Measurements from ENCODE around the gene SMC3. TPM values are rescaled to one million over a fixed set of nuclear protein-coding genes. Genes with fewer than 3 reads are reported as not detected.

The SMC3 gene
- total and polyA plus RNA-seq, 2 of the 13 experiments (the other 11 are each of a cell fraction or from before 2014, with no cell fraction given): 11.7 to 48.0 TPM

DNA sequence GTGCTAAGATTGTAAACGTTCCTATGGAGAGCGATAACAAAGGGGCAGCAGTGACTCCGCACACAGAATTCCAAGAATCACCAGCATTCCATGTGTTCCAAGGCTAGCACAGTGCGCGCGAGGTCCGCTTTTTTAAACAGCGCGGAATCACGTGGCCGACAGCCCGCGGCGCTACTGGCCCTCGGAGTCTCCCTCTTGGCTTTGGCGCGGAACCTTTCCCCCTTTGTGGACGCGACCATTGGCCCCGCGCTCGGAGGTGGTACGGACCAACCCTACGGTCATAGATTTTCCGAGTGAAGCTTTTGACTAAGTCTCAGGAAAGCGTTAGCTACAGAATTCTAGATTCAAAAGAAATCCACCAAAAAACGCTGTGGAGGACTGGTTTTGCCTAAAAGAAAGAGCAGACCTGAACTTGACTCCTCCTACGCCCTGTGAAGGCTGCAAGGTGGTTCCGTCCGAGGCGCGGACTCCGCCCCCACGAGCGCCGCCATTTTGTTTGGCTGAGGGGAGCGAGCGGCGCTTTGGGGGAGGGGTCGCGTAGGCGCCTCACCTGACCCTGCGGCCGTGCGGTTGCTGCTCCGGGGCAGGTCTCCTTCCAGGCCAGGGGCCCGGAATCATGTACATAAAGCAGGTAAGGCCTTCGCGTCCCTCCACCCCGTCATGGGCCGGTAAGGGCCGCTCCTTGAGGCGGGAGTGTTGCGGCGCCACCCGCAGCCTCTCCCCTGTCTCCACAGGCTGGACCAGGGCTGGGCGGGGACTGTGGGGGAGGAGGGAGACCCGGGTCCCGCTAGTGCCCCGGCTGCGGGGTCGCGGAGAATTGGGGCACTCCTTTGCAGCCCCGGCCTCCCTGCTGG is at the start of gene SMC3 (continued):
- TF ChIP-seq, protein P1, sequence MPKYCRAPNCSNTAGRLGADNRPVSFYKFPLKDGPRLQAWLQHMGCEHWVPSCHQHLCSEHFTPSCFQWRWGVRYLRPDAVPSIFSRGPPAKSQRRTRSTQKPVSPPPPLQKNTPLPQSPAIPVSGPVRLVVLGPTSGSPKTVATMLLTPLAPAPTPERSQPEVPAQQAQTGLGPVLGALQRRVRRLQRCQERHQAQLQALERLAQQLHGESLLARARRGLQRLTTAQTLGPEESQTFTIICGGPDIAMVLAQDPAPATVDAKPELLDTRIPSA (CRISPR knock-in tag; IDR thresholded peaks at IDR 0.05; ENCODE audit: borderline replicate concordance): no peak
- TF ChIP-seq ZNF775 (CRISPR knock-in tag; IDR thresholded peaks at IDR 0.05; ENCODE audit: borderline replicate concordance) (no peak), ZFP37 (CRISPR knock-in tag; IDR thresholded peaks at IDR 0.05; ENCODE audit: borderline replicate concordance) (0 out of 2 replicates have a peak, but pooled peaks have one; percentile 71), IKZF4 (CRISPR knock-in tag; IDR thresholded peaks at IDR 0.05; ENCODE audit: borderline replicate concordance, low read depth, not compliant biosample characterization) (no peak), AKAP8 (CRISPR knock-in tag; IDR thresholded peaks at IDR 0.05) (no peak), FOXP1 (IDR thresholded peaks at IDR 0.05) (no peak), FOXP1 (CRISPR knock-in tag; IDR thresholded peaks at IDR 0.05) (0 out of 2 replicates have a peak, but pooled peaks have one; percentile 24), MYNN (CRISPR knock-in tag; IDR thresholded peaks at IDR 0.05; ENCODE audit: low read depth) (no peak), ZIK1 (CRISPR knock-in tag; IDR thresholded peaks at IDR 0.05; ENCODE audit: borderline replicate concordance, low read depth) (peak; percentile 79; the same call in 1 of the 2 replicates), ZNF777 (CRISPR knock-in tag; IDR thresholded peaks at IDR 0.05) (peak; percentile 30; the same call in 1 of the 2 replicates), ZNF558 (CRISPR knock-in tag; IDR thresholded peaks at IDR 0.05; ENCODE audit: borderline replicate concordance) (peak; percentile 89), EEA1 (CRISPR knock-in tag; IDR thresholded peaks at IDR 0.05; ENCODE audit: borderline replicate concordance) (no peak), RAD51 (IDR thresholded peaks at IDR 0.05; ENCODE audit: borderline replicate concordance) (peak; percentile 60), ZNF883 (CRISPR knock-in tag; IDR thresholded peaks at IDR 0.05; ENCODE audit: not compliant biosample characterization) (peak; percentile 54), SSRP1 (CRISPR knock-in tag; IDR thresholded peaks at IDR 0.05) (no peak), SP5 (CRISPR knock-in tag; IDR thresholded peaks at IDR 0.05; ENCODE audit: borderline replicate concordance, low read depth) (peak; percentile 67; the same call in 1 of the 2 replicates), CBFB (CRISPR knock-in tag; IDR thresholded peaks at IDR 0.05) (no peak), ZNF550 (CRISPR knock-in tag; IDR thresholded peaks at IDR 0.05; ENCODE audit: borderline replicate concordance) (no peak)
- TF ChIP-seq, protein P2, sequence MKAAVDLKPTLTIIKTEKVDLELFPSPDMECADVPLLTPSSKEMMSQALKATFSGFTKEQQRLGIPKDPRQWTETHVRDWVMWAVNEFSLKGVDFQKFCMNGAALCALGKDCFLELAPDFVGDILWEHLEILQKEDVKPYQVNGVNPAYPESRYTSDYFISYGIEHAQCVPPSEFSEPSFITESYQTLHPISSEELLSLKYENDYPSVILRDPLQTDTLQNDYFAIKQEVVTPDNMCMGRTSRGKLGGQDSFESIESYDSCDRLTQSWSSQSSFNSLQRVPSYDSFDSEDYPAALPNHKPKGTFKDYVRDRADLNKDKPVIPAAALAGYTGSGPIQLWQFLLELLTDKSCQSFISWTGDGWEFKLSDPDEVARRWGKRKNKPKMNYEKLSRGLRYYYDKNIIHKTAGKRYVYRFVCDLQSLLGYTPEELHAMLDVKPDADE (CRISPR knock-in tag; IDR thresholded peaks at IDR 0.05): peak; percentile 86
- TF ChIP-seq, protein P3, sequence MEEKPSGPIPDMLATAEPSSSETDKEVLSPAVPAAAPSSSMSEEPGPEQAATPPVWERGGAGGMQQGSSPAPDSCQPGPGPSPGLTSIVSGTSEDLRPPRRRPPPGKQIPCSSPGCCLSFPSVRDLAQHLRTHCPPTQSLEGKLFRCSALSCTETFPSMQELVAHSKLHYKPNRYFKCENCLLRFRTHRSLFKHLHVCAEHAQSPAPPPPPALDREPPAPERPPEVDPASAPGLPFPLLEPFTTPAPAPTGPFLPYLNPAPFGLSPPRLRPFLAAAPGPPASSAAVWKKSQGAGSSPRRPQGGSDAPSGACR (CRISPR knock-in tag; IDR thresholded peaks at IDR 0.05): no peak
- TF ChIP-seq, protein P4, sequence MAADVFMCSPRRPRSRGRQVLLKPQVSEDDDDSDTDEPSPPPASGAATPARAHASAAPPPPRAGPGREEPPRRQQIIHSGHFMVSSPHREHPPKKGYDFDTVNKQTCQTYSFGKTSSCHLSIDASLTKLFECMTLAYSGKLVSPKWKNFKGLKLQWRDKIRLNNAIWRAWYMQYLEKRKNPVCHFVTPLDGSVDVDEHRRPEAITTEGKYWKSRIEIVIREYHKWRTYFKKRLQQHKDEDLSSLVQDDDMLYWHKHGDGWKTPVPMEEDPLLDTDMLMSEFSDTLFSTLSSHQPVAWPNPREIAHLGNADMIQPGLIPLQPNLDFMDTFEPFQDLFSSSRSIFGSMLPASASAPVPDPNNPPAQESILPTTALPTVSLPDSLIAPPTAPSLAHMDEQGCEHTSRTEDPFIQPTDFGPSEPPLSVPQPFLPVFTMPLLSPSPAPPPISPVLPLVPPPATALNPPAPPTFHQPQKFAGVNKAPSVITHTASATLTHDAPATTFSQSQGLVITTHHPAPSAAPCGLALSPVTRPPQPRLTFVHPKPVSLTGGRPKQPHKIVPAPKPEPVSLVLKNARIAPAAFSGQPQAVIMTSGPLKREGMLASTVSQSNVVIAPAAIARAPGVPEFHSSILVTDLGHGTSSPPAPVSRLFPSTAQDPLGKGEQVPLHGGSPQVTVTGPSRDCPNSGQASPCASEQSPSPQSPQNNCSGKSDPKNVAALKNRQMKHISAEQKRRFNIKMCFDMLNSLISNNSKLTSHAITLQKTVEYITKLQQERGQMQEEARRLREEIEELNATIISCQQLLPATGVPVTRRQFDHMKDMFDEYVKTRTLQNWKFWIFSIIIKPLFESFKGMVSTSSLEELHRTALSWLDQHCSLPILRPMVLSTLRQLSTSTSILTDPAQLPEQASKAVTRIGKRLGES (CRISPR knock-in tag; IDR thresholded peaks at IDR 0.05; ENCODE audit: borderline replicate concordance): peak; percentile 74
- TF ChIP-seq, protein P5, sequence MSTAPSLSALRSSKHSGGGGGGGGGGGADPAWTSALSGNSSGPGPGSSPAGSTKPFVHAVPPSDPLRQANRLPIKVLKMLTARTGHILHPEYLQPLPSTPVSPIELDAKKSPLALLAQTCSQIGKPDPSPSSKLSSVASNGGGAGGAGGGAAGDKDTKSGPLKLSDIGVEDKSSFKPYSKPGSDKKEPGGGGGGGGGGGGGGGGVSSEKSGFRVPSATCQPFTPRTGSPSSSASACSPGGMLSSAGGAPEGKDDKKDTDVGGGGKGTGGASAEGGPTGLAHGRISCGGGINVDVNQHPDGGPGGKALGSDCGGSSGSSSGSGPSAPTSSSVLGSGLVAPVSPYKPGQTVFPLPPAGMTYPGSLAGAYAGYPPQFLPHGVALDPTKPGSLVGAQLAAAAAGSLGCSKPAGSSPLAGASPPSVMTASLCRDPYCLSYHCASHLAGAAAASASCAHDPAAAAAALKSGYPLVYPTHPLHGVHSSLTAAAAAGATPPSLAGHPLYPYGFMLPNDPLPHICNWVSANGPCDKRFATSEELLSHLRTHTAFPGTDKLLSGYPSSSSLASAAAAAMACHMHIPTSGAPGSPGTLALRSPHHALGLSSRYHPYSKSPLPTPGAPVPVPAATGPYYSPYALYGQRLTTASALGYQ (CRISPR knock-in tag; IDR thresholded peaks at IDR 0.05): peak; percentile 55; the same call in 1 of the 2 replicates
